AG04450 (cell line): Measurements from ENCODE around the gene USP20. TPM values are rescaled to one million over a fixed set of nuclear protein-coding genes. Genes with fewer than 3 reads are reported as not detected.

Experiments
- CTCF ChIA-PET: fragments of 300-600, 350-600 bp; formaldehyde crosslinking; extraction: SDS; loops from one replicate; lab custom pipeline; 2022; ENCODE audit warnings: antibody characterized with exemption, inconsistent platforms; lab: Charles Lee
- POLR2A ChIA-PET: fragments of 350-600 bp; formaldehyde crosslinking; extraction: SDS; loops from one replicate; lab custom pipeline; 2021; ENCODE audit warnings: antibody characterized with exemption, inconsistent platforms; lab: Yijun Ruan, JAX
- DNase-seq: peaks from one replicate; pipeline ENCODE4 v3.0.0-alpha.2; 2011; ENCODE audit warnings: low read depth, low spot score
- H3K27ac ChIP-seq: one replicate; pipeline ENCODE4 v1.5.1; 2012; ENCODE audit warnings: low read depth, low read length, control low read depth
- H3K27me3 ChIP-seq: one replicate; pipeline ENCODE4 v1.6.0; 2012; ENCODE audit warnings: low read length; ENCODE audit not compliant: control insufficient read depth, insufficient read depth
- H3K4me3 ChIP-seq: 2 replicates; pipeline ENCODE4 v1.5.1; 2011; ENCODE audit warnings: mild to moderate bottlenecking, low read depth, low read length, control low read depth
- H3K9me3 ChIP-seq: 2 replicates; pipeline ENCODE4 v1.5.1; 2012; ENCODE audit warnings: low read length; ENCODE audit not compliant: control insufficient read depth, insufficient read depth
- polyA plus RNA-seq: library from polyadenylated mRNA; depleted of rRNA; stranded (reverse); fragments of >200 nt; gene quantifications from 2 replicates; pipeline ENCODE4 v1.2.3, GENCODE V29; 2011
- TF ChIP-seq, protein P1 (sequence below): IDR thresholded peaks from 2 replicates; pipeline ENCODE4 v1.5.1; 2011; ENCODE audit warnings: low read depth, low read length, control low read depth, inconsistent platforms

Gene USP20
- polyA plus RNA-seq, 1 experiment: 10.3 TPM

DNA sequence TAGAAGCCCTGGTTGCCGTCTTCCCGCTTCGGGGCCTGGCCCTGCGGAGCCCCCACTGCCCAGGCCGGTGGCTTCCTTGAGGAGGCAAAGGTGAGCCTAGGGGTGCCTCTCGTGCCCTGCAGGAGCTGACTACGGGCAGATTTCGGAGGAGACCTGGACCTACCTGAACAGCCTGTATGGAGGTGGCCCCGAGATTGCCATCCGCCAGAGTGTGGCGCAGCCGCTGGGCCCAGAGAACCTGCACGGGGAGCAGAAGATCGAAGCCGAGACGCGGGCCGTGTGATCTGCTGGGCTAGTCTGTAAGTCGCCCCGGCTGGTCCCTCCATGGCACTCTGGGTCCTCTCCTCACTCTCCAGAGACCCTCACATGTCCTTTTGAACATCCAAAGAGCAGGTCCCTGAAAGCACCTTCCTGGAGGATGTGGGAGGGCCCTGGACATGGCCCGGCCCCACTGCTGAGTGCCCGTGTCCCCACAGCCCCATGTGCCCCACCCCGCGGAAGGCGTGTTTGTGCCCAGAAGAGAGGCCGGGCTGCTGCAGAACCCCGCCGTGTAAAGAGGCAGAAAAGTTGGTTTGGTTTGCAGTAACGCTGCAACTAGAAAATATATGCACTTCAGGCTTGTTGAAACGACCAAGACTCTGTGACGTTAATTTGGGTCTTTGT, 44.9 kb downstream of the USP20 start:
- TF ChIP-seq, protein P1, sequence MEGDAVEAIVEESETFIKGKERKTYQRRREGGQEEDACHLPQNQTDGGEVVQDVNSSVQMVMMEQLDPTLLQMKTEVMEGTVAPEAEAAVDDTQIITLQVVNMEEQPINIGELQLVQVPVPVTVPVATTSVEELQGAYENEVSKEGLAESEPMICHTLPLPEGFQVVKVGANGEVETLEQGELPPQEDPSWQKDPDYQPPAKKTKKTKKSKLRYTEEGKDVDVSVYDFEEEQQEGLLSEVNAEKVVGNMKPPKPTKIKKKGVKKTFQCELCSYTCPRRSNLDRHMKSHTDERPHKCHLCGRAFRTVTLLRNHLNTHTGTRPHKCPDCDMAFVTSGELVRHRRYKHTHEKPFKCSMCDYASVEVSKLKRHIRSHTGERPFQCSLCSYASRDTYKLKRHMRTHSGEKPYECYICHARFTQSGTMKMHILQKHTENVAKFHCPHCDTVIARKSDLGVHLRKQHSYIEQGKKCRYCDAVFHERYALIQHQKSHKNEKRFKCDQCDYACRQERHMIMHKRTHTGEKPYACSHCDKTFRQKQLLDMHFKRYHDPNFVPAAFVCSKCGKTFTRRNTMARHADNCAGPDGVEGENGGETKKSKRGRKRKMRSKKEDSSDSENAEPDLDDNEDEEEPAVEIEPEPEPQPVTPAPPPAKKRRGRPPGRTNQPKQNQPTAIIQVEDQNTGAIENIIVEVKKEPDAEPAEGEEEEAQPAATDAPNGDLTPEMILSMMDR: no peak
- Histone ChIP-seq H3K9me3 (no peaks in the 10 kb centered on the region; the same call in 1 of the 2 replicates), H3K27me3 (no peaks in the 10 kb centered on the region), H3K27ac (no peak overlapping the region), H3K4me3 (no peak overlapping the region)
- ChIA-PET POLR2A (no interaction called here), CTCF (no interaction called here)
- no peak for DNase-seq

DNA sequence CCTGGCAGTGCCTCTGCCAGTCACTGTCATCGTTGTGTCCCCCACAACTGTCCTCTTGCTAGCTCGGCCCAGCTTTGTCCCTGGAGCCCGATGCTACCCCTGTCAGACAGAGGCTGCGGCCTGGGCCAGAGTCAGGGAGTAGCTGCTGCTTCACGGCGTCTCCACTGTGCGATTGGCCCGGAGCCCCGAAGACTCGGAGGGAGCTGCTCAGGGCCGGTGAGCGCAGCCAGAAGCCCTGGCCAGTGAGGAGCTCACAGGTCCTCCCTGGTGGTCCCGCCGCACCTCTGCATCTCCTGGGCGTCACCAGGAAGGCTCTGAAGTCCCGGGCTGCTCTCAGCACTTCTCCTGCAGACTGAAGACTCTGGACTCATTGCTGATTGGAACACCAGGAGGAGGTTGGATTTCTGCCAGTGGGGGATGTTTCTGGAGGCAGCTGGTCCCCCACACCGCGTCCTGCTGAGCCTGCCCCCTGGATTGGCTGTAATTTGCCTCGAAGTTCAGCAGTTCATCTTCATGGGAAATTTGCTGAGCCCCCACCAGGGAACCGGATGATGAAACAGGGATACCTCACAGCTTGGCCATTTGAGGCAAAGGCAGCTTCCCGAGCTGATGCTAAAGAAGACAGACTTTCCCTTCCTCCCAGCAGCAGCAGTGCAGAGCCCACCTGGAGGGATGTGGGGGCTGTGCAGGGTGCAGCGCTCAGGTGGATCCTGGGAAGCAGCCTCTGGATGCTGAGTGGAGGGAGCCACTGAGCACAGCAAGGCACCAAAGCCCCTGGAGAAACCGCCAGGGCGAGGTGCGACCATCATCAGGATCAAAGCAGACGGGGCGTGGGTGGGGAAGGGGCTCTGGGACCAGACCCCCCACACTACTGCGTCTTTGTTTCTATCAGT, 45.6 kb downstream of the USP20 start:
- CTCF ChIA-PET: no interaction called here

DNA sequence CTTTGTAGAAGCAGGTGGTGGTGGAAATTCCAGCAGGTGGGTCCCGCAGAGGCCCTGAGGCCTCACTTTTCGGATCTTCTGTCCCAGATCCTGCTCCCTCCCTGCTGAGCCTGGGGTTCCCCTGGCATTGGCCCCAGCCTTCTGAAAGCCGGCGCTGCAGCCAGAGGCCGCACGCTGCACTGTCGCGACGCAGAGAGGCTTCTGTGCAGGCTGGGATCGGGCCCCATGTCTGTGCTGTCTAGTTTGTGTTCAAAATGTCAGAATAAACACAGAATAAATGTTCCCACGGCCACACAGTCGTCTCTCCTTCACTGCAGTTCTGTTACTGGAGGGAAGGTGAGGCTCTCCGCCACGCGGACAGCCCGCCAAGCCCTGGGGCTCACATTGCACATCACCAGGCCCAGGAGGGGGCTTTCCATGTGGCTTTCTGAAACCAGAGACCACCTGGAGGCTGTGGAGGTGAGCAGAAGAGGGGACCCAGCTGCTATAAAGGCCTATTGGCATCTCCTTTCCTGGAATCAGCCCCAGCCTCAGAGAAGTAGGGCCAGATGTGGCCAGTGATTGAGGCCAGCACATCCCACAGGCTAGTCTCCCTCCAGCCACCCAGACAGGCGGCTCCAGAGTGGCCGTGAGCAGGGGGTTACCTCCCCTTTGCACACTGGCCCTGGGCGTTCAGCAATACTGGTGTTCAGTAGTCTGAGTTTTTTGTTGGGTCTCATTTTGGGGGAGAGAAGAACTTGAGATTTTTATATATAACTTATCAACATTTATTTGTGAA, 46.5 kb downstream of the USP20 start:
- Histone ChIP-seq H3K27me3 (no peaks in the 10 kb centered on the region), H3K9me3 (no peaks in the 10 kb centered on the region; the same call in 1 of the 2 replicates), H3K27ac (no peak overlapping the region), H3K4me3 (no peak overlapping the region)
- DNase-seq: no peak
- ChIA-PET POLR2A (no interaction called here), CTCF (no interaction called here)
- TF ChIP-seq, protein P1: no peak

More for the DNA sequence above, 45.6 kb downstream of the USP20 start:
- no peak for DNase-seq
- H3K9me3 ChIP-seq: no peaks in the 10 kb centered on the region; the same call in 1 of the 2 replicates
- no peaks in the 10 kb centered on the region for H3K27me3 ChIP-seq
- POLR2A ChIA-PET: no interaction called here
- H3K27ac ChIP-seq: no peak overlapping the region
- no peak overlapping the region for H3K4me3 ChIP-seq
- TF ChIP-seq, protein P1: no peak

DNA sequence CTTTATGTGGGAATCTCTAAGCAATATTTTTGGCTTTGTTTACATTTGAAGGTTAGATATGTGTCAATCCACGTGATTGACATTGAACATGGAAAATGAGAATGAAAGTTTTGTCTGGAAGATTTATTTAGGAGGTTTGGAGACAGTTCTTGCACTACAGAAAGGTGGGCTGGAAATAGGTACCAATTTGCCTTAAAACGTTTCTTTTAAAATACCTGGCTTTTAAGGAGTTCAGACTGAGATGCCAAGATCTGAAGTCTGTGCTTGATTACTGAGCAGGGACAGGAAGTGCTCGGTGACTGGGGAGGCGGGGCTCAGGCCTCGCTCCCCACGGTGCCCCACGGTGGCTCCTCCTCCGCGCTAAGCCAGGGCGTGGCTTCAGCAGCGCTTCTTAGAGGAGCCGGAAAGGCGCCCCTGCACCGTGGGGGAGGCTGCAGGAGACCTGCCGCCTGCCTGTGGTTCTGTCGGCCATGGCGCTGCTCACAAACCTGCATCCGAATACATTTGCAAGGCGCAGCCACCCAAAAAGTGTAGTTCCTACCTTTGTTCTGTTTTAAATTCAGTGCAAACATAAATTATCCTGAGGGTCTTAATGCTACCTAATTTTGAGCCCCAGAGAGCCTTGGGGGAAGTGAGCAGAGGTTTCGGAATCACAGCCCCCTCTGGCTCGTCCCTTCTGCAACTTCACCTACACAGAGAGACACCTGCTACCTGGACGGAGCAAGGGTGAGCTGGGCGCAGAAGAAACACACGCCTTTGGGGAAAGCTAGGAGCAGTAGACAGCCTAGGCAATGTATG, 49.2 kb downstream of the USP20 start:
- no peaks in the 10 kb centered on the region for H3K27me3 ChIP-seq
- DNase-seq: no peak
- peak overlapping the region; percentile 21 for H3K27ac ChIP-seq
- ChIA-PET CTCF (interaction anchor here (0.8 to 2.5 kb wide), 6 partner anchors 26 to 215 kb away, joined by 3 to 13 read pairs (median 3); no protein-coding TSS in a partner anchor), POLR2A (interaction anchor here (1.6 kb wide), 1 partner anchor 158 kb away, joined by 5 read pairs; the partner anchor contains the start of gene FNBP1)
- peak overlapping the region; percentile 17; the same call in 1 of the 2 replicates for H3K4me3 ChIP-seq
- TF ChIP-seq, protein P1: no peak
- H3K9me3 ChIP-seq: no peaks in the 10 kb centered on the region; the same call in 1 of the 2 replicates
